ENCODE results near the gene CACNB4.
"Not testable (repeated sequence)": the region's sequence is repeated elsewhere in the genome, so short reads cannot be mapped to it uniquely, and the experiment has no call there.

The CACNB4 gene

GRCh38 chr2:151823651-151824050, 275.2 kb downstream of the CACNB4 start:
- no peak for DNase-seq (ENCODE audit: low read depth)

DNA sequence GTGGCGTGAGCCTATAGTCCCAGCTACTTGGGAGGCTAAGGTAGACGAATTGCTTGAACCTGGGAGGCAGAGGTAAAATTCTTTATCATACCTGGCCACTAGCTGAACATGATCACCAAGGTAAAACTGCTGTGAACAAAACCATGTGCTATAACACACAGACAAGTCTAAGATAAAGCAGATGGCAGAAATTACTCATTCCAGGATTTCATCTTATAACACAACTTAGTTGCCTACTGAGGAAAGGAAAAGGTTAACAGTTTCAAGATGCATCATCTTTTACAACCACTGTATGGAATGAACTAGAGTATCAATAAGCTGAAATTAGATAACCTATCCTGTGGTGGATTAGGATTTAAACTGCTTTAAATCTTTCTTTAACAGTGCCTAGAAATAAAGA, 278.9 kb downstream of the CACNB4 start:
- DNase-seq (ENCODE audit: low read depth): no peak

GRCh38 chr2:151817929-151818328, 280.9 kb downstream of the CACNB4 start:
- no peak for DNase-seq (ENCODE audit: low read depth)

- DNase-seq (ENCODE audit: low read depth): no peak
These were observed 282.0 kb downstream of the CACNB4 start for GRCh38 chr2:151816843-151817242.

DNA sequence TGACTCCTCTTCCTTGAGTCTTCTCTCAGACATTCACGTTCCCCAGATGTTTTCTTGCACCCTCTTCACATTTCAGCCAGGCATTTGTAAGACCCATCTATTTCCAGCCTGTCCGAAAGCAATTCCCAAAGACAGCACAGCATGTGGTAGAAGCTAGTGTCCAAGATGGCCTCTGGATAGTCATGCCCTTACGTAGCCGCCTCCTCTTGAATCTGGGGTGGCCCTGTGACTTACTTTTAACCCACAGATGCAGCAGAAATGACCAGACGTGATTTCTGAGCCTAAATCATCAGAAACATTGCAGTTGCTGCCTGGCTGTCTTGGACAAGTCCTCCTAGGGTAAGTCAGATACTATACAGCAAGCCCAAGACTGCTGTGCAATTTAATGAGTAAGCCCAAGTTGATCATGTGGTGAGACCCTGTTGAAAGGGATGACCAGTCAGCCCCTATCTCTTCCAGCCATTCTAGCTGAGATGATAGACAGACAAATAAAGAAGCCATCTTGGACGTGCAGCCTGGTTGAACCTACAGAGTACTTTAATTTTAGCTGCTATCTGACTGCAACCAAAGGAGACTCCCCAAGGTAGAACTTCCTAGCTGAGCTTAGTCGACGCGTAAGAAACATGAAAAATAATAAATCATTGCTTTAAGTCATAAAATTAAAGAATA, 282.9 kb downstream of the CACNB4 start:
- DNase-seq (ENCODE audit: low read depth): no peak

DNA sequence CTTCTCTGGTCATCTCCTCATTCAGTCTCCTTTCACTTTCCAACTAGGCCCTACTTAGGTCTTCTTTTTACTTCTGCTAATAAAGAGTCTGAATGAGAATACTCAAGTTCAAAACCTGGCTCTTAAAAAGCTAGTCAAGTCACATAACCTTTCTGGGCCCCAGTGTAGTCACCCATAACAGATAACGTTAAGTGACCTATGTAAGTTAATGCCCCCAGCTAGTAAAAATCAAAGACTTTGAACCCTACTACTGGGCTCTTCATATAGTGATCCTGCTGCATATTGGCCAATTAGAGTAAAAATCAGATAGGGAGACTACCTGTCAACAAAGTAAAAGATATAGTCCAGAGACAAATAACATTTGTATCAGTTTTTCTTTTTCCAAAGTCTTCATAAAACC, 288.4 kb downstream of the CACNB4 start:
- no peak for DNase-seq (ENCODE audit: low read depth)

DNA sequence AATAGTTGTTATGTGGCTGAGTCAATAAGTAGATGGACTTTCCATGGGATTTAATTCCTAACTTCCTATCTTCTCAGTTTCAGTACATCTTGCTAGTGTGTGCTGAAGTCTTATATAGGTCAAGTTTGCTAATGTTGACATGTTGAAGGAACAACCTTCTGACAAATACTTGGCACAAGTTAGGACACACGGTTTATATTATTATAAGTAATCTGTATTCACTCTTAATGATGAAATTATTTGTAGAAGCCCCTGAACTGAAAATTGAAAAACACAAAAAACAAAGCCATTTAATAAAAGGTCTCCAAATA, 289.8 kb downstream of the CACNB4 start:
- no peak for DNase-seq (ENCODE audit: low read depth)

- DNase-seq (ENCODE audit: low read depth): no peak
These were observed 290.4 kb downstream of the CACNB4 start for GRCh38 chr2:151808258-151809072.

- no peak for DNase-seq (ENCODE audit: low read depth)
These were observed 292.9 kb downstream of the CACNB4 start for GRCh38 chr2:151805961-151806360.

DNA sequence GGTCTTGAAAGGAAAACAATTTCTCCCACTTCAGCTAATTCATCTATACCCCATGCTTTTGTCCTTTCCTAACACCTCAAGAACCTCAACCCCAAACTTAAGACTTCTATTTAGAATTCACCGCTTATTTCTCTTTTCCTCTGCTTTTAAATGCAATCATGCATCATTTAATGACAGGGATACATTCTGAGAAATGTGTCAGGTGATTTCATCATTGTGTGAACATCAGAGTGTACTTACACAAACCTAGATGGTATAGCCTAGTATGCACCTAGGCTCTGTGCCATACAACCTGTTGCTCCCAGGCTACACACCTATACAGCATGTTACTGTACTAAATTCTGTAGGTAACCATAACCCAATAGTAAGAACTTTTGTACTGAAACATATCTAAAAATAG, 293.5 kb downstream of the CACNB4 start:
- DNase-seq (ENCODE audit: low read depth): no peak

GRCh38 chr2:151803811-151804210, 295.0 kb downstream of the CACNB4 start:
- DNase-seq (ENCODE audit: low read depth): no peak

DNA sequence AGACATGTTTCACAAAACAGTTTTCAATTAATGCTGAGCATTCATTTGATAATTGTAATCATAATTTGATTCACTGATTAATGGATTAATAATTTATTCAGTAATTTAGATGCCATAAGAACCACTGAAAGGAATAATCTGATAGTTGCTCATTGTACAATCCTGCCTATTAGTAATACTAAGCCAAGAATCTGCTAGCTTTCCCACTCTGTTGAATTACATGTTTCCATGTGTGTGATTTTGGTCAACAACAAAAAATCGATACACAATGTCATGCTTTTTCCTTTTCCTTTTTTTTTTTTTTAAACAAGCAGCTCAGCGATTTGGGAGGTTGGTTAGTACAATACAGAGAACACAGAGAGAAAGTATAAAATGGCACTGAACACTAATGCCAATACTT, 296.5 kb downstream of the CACNB4 start:
- no peak for DNase-seq (ENCODE audit: low read depth)

DNA sequence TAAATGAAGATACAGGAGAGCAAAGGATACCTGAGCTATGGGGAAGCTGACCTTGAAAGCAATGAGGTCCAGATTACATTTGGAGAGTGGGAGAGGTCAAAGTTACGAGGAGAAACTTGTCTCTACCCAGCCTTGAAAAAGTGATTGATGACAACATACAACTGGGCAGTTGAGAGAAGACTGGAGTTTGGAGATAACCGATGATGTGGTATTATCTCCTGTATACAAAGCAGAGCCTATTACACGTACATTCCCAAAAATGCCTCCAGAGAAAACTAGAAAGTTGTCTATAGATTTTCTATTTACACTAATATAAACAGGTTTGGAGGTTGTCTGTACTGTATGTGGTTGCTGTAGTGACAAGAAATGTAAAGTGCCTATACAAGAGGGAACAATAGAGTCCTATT, 299.0 kb downstream of the CACNB4 start:
- no peak for DNase-seq (ENCODE audit: low read depth)

GRCh38 chr2:151796774-151797173, 302.1 kb downstream of the CACNB4 start:
- no peak for DNase-seq (ENCODE audit: low read depth)

DNA sequence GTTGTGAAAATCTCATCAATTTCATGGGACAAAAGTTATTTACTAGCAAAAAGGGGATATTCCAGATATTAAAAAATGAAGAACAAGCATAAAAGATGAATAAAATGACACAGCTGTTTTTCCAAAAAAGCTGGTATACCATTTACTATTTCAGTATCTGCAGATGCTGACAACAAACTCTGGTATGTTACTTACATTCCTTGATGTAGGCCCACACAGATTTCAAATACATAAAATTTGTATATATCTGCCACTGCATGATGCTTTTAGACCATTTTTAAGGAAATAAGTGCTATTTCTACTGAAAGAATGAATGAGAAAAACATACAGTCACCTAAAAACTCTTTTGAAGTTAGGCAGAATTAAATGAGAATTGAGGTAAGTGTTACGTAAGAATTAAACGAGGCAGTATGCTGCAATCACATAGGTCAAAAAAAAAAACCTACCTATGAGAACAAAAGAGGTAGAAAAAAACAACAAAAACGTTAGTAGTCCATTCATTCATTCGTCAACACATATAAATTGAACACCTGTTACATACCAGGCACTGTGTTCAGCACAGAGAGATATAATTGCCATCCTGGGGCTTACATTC, 303.1 kb downstream of the CACNB4 start:
- DNase-seq (ENCODE audit: low read depth): no peak

DNA sequence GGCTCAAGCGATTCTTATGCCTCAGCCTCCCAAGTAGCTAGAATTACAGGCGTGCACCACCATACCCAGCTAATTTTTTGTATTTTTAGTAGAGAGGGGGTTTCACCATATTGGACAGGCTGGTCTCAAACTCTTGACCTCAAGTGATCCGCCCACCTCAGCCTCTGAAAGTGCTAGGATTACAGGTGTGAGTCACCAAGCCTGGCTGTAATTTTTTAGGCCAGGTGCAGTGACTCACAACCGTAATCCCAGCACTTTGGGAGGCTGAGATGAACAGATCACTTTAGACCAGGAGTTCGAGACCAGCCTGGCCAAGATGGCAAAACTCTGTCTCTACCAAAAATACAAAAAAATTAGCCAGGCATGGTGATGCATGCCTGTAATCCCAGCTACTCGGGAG, 304.4 kb downstream of the CACNB4 start:
- not testable (repeated sequence) for DNase-seq (ENCODE audit: low read depth)

DNA sequence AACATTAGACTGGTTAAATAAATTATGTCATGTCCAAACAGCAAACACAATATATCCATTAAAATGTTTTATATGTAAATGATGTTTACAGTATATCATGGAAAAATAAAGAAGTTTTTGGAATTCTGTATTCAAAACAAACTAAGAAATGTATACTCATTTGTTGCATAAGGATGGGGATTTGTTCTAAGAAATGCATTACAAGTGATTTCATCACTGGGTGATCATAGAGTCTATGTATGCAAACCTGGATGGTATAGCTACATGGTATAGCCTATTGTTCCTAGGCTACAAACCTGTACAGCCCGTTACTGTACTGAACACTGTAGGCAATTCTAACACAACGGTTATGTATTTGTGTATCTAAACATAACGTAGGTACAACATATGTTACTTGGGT, 305.7 kb downstream of the CACNB4 start:
- DNase-seq (ENCODE audit: low read depth): no peak

DNA sequence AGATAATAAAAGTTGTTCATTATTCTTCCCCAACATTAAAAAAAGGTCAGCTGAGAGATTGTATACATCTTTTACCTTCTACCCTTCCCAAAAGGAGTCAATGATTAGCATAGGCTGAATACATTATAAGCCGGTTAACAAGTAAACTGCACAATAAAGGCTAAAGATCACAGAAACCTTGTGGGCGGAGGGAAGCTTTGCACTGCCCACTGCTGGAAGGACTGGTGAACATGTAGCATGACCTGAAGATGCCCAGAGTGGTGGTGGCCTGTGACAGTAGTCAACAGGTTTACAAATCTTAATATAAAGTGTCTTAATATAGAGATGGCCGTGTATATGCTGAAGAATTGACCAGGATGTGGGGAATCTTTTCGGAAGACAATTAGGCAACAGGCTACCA, 306.3 kb downstream of the CACNB4 start:
- DNase-seq (ENCODE audit: low read depth): no peak

- DNase-seq (ENCODE audit: low read depth): no peak
These were observed 307.3 kb downstream of the CACNB4 start for GRCh38 chr2:151791545-151791944.

DNA sequence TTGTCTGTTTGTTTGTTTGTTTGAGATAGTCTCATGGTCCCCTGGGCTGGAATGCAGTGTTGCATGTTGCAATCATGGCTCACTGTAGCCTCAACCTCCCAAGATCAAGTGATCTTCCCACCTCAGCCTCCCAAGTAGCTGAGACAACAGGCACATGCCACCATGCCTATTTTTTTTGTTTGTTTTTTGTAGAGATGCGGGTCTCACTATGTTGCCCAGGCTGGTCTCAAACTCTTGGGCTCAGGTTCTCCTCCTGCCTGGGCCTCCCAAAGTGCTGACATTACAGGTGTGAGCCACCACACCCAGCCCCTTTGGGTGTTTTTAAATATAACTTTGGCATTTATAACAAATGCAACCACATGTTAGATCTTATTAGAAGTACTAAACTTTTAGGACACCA, 308.2 kb downstream of the CACNB4 start:
- DNase-seq (ENCODE audit: low read depth): no peak

DNA sequence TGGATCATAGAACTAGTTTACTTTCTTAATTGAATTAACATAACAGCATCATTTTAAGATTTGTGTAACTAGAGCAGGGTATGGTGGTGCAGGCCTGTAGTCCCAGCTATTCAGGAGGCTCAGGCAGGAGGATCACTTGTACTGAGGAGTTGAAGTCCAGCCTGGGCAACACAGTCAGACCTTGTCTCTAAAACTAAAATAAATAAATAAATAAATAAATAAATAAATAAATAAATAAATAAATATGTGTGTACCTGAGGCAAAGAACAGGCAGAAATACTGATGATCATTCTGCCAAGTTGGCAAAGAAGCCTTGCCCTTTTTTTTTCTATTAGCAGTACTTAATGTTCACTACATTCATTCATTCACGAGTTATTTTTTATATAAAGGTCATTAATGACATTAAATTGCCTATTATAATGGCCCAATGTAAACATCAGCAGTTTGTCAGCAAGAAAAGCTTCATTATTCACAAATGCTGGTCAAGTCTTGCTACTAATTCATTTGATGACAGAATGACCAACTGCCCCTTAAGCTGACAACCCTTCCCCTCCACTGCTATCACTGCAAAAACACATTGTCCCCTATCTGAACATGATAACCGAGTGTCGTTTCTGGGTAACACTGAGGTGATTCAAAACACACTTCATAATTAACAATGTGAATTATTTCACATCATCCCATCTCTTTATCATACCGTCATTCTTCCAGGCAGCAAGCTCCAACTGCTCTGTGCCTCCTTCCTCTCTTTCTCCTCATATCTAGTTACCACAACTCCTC, 309.6 kb downstream of the CACNB4 start:
- DNase-seq (ENCODE audit: low read depth): no peak

DNA sequence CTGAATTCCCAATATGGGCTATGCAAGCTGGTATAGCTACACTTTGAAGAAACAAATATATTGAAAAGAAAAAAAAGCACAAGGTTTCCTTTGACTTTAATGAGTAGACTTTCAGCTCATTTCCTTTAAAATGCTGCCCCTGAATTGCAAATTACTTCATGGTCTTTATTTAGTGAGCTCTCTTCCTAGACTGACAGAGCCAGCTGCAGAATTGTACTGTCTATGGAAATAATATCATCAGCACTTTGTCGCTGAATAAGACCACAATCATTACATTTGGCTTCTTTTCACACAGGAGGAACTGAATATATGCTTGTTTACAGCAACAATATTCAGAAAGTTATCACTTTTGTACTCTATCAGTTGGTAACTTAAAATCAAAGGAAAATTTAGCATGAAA, 312.4 kb downstream of the CACNB4 start:
- no peak for DNase-seq (ENCODE audit: low read depth)

DNA sequence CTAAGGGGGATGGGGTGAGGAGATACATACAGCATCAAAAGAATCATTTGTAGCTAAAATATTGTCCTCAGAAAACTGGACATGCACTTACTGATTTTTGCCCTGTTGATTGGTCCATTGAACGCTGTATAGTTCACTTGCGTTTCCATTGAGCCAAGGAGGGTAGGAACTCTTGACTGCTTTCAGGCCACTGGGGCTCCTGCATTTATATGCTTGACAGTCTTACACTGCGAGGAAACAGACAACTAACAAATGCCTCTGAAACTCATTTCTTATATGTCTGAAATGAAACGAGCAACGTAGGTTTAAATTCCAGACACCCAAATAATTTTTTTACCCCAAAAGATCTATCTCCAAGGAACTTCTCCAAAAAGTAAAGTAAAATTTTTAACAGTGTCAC, 312.8 kb downstream of the CACNB4 start:
- no peak for DNase-seq (ENCODE audit: low read depth)

Data from HS-5 (cell line).